Rectal smooth muscle tissue (tissue), 1 donor: ENCODE measurements around the gene TSC22D4.

ENCODE experiments used
- H3K27ac ChIP-seq: one replicate; pipeline ENCODE4 v1.7.0; 2013; ENCODE audit warnings: low read depth, low read length, inconsistent platforms
- H3K27me3 ChIP-seq: one replicate; pipeline ENCODE4 v1.7.0; 2013; ENCODE audit warnings: low read length; ENCODE audit not compliant: control insufficient read depth, insufficient read depth
- H3K36me3 ChIP-seq: one replicate; pipeline ENCODE4 v1.7.0; 2013; ENCODE audit warnings: low read length; ENCODE audit not compliant: control insufficient read depth, insufficient read depth
- H3K4me1 ChIP-seq: one replicate; pipeline ENCODE4 v1.7.0; 2013; ENCODE audit warnings: low read length; ENCODE audit not compliant: control insufficient read depth, insufficient read depth
- H3K4me3 ChIP-seq: one replicate; pipeline ENCODE4 v1.7.0; 2013; ENCODE audit warnings: low read length
- H3K9ac ChIP-seq: one replicate; pipeline ENCODE4 v1.7.0; 2013; ENCODE audit warnings: low read length

The TSC22D4 gene

GRCh38 chr7:100489824-100490223 is 10.8 kb upstream of the TSC22D4 start:
- no peak overlapping the region for H3K4me3 ChIP-seq
- no peaks in the 10 kb centered on the region for H3K36me3 ChIP-seq
- H3K27me3 ChIP-seq: no peaks in the 10 kb centered on the region
- no peaks in the 10 kb centered on the region for H3K4me1 ChIP-seq
- no peak overlapping the region for H3K9ac ChIP-seq
- no peak overlapping the region for H3K27ac ChIP-seq

GRCh38 chr7:100489121-100489520 is 10.1 kb upstream of the TSC22D4 start:
- Histone ChIP-seq H3K36me3 (no peaks in the 10 kb centered on the region), H3K27ac (no peak overlapping the region), H3K27me3 (no peaks in the 10 kb centered on the region), H3K4me1 (no peaks in the 10 kb centered on the region), H3K9ac (no peak overlapping the region), H3K4me3 (no peak overlapping the region)

DNA sequence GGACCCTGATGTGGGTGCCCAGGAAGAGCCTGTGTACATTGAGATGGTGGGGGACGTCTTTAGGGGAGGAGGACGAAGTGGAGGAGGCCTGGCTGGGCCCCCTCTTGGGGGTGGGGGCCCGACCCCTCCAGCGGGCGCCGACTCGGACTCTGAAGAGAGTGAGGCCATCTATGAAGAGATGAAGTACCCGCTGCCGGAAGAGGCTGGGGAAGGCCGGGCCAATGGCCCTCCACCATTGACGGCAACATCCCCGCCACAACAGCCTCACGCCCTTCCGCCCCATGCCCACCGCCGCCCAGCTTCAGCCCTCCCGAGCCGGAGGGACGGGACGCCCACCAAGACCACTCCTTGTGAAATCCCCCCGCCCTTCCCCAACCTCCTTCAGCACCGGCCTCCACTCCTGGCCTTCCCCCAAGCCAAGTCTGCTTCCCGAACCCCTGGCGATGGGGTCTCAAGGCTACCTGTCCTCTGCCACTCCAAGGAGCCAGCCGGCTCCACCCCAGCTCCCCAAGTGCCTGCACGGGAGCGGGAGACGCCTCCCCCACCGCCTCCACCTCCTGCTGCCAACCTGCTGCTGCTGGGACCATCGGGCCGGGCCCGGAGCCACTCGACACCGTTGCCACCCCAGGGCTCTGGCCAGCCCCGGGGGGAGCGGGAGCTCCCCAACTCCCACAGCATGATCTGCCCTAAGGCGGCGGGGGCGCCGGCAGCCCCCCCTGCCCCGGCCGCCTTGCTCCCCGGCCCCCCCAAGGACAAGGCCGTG is 9.5 kb upstream of the TSC22D4 start:
- no peaks in the 10 kb centered on the region for H3K27me3 ChIP-seq
- no peak overlapping the region for H3K27ac ChIP-seq
- no peaks in the 10 kb centered on the region for H3K4me1 ChIP-seq
- H3K36me3 ChIP-seq: no peaks in the 10 kb centered on the region
- no peak overlapping the region for H3K9ac ChIP-seq
- no peak overlapping the region for H3K4me3 ChIP-seq

DNA sequence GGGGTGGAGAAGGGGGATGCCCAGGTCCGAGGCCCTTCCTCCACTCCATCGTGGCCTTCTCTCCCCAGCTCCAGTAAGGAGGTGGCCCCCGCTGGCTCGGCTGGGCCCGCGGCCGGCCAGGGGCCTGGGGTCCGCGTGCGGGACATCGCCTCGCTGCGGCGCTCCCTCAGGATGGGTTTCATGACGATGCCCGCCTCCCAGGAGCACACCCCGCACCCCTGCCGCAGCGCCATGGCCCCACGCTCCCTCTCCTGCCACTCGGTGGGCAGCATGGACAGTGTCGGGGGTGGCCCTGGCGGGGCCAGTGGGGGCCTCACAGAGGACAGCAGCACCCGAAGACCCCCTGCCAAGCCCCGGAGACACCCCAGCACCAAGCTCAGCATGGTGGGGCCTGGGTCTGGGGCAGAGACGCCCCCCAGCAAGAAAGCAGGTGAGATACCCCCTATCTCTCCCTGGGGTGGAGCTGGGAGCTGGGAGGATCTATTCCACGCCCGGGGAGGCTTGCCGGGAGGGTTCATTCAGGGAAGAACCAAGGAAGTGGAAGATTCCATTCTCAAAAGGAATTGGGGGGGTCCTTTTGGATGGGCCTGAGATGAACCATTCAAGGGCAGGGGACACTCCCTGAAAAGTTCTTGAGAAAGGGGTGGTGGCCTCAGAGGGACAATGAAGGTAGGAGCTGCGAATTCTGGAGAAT is 7.9 kb upstream of the TSC22D4 start:
- Histone ChIP-seq H3K4me3 (no peak overlapping the region), H3K36me3 (no peaks in the 10 kb centered on the region), H3K9ac (no peak overlapping the region), H3K27ac (no peak overlapping the region), H3K27me3 (no peaks in the 10 kb centered on the region), H3K4me1 (no peaks in the 10 kb centered on the region)

DNA sequence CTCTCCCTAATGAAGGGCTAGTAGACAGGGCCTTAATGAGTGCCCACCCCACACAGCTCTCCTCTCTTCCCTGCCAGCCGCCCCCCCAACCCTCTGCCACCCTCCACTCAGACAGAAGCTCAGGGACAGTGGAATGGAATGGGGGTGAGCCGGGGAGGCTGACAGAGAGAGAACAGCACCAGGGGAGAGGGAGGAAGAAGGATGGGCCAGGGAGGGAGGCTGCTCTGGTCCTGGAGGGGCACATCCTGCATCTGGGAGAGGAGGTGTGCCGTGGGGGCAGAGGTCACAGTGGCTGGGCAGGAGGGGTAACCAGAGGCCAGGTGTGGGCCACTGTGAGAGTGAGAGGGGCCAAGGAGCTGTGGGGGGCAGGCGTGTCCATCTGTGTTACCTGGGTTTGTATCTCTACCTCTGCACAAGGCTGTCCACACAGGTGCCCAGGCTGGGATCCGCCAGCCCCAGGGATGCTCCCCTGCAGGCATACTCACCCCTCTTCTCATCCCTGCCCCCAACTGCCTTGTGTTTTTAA is 7.2 kb upstream of the TSC22D4 start:
- H3K27me3 ChIP-seq: no peaks in the 10 kb centered on the region
- H3K27ac ChIP-seq: no peak overlapping the region
- no peak overlapping the region for H3K9ac ChIP-seq
- H3K4me1 ChIP-seq: no peaks in the 10 kb centered on the region
- no peaks in the 10 kb centered on the region for H3K36me3 ChIP-seq
- H3K4me3 ChIP-seq: no peak overlapping the region

DNA sequence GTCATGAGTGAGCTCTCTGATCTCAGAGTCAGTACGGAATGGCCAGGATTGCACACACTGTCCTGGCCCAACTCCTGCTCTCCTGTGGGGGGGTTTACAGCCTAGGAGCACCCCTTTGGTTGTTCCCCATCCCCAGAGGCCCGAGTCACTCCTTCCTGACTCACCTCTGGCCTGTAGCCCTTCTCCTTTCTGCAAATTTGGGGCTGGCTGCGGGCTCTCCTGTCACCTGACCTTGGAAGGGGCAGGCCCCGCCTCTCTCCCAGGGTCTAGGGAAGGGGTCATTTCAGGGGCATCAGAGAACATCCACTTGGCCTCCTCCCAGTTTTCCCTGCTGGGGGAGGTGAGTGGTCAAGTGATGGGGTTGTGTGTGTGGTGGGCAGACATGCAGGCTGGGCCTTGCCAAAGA is 6.5 kb upstream of the TSC22D4 start:
- Histone ChIP-seq H3K27ac (no peak overlapping the region), H3K4me3 (no peak overlapping the region)

GRCh38 chr7:100484673-100485045 is 5.6 kb upstream of the TSC22D4 start:
- H3K4me3 ChIP-seq: no peak overlapping the region
- H3K27ac ChIP-seq: no peak overlapping the region
- no peaks in the 10 kb centered on the region for H3K36me3 ChIP-seq
- no peaks in the 10 kb centered on the region for H3K27me3 ChIP-seq
- no peaks in the 10 kb centered on the region for H3K4me1 ChIP-seq
- no peak overlapping the region for H3K9ac ChIP-seq

More for the DNA sequence above, 6.5 kb upstream of the TSC22D4 start:
- H3K4me1 ChIP-seq: no peaks in the 10 kb centered on the region
- H3K36me3 ChIP-seq: no peaks in the 10 kb centered on the region
- no peak overlapping the region for H3K9ac ChIP-seq
- no peaks in the 10 kb centered on the region for H3K27me3 ChIP-seq

DNA sequence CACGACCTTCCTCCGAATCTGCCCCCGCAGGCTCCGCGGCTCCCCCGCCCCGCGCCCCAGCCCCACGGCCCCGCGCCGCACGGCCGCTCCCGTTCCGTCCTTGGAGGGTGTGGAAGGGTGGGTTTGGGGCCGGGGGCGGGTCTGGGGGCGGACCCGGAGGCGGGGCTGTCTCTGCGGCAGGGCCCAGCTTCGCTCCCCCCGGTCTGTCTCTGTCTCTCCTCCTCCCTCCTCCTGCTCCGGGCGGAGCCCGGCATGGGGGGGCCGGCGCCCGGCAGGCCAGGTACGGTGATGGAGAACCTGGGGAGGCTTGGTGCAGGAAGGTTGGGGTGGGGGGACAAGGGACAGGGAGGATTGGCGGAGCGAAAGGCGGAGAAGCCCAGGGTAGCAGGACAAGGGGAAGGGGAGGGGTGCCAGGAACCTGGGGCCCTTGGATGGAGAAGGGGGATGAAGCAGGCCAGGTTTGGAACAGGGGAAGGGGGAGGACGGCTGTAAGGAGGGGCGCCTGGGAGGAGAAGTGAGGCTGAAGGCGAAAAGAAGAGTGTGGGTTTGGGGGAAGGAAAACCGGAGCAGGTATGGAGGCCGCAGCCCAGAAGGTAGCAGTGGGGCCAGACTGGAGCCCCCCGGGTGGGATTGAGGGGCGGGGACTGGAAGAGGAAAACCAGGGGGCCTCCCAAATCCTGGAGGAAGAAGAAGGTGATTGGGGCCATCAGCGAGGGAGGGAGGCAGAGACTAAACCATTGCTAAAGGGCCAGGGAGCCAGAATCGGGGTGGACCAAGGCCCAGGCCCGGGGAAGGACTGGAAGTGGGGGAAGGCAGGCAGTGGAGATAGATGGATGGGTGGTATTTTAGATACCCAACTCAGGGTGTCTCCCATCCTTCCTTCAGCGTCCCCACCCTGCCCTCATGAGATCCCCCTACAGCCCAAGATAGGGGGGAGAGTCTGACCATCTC is 5.0 kb upstream of the TSC22D4 start, which contains the start of gene NYAP1:
Gene NYAP1, plus strand, starts transcription at position 206 of the 951 bp plus-strand sequence. CDS start 1,385 bp downstream, outside the sequence.
- H3K4me3 ChIP-seq: peak within 1 kb of the TSS; percentile 51
- no peaks in the 10 kb centered on the region for H3K27me3 ChIP-seq
- no peaks in the 10 kb centered on the region for H3K36me3 ChIP-seq
- no peak within 1 kb of the TSS for H3K27ac ChIP-seq
- no peak within 1 kb of the TSS for H3K9ac ChIP-seq
- H3K4me1 ChIP-seq: peaks cover 2% of the 10 kb centered on the region

DNA sequence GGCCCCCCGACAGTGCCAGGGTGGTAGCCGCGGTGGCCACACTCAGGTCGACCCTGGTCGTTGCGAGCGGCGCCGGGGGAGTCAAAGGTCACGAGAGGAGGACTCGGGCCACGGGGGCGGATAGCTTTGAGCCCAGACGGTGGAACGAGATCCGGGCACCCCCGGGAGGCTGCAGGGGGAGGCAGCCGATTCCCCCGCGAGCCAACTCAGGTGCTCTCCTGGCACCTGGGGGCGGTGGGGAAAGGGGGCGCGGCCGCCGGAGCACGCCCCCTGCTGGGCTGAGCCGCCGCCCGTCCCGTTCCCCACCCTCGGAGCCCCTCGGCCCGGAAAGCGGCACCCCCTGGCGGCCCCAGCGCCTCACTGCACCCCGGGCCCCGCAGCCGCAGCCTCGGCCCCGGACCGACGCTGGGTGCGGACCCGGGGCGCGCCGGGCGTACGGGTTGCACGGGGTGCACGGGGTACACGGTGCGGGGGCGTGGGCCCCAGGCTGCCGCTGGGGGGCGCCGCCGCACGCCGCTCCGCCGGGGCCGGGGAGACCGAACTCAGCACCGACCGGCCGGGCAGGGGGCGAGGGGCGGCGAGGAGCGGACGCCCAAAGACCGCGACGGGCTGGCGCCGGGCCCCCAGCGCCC is 4.2 kb upstream of the TSC22D4 start:
- H3K4me3 ChIP-seq: peak overlapping the region; percentile 51
- H3K27me3 ChIP-seq: no peaks in the 10 kb centered on the region
- no peaks in the 10 kb centered on the region for H3K36me3 ChIP-seq
- H3K9ac ChIP-seq: no peak overlapping the region
- H3K27ac ChIP-seq: no peak overlapping the region
- H3K4me1 ChIP-seq: peaks cover 2% of the 10 kb centered on the region

DNA sequence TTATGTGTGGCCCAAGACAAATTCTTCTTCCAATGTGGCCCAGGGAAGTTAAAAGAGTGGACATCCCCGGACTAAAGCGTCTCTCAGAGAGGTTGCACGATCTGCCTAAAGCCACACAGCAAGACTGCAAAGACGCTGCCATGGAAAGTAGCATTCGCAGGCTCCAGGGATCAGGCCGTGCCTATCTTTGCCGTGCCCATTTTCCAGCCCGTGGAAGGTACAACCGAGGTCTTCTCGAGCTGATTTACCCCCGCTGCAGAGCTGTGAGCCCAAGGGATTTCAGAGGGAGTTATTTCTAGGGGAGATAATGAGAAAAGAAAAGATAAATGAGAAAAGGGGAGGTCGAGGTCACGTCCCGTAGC is 3.7 kb upstream of the TSC22D4 start:
- H3K36me3 ChIP-seq: no peaks in the 10 kb centered on the region
- H3K4me3 ChIP-seq: peak overlapping the region; percentile 51
- no peak overlapping the region for H3K27ac ChIP-seq
- H3K27me3 ChIP-seq: no peaks in the 10 kb centered on the region
- peaks cover 2% of the 10 kb centered on the region for H3K4me1 ChIP-seq
- no peak overlapping the region for H3K9ac ChIP-seq

- Histone ChIP-seq H3K36me3 (no peaks in the 10 kb centered on the region), H3K27ac (no peak overlapping the region), H3K4me3 (no peak overlapping the region), H3K27me3 (no peaks in the 10 kb centered on the region), H3K4me1 (peaks cover 7% of the 10 kb centered on the region), H3K9ac (no peak overlapping the region)
Observed at GRCh38 chr7:100481466-100481865, 2.5 kb upstream of the TSC22D4 start.

- H3K36me3 ChIP-seq: peaks cover 3% of the 10 kb centered on the region
- H3K27ac ChIP-seq: peak overlapping the region; percentile 95
- H3K4me1 ChIP-seq: peaks cover 14% of the 10 kb centered on the region
- H3K4me3 ChIP-seq: peak overlapping the region; percentile 97
- H3K27me3 ChIP-seq: no peaks in the 10 kb centered on the region
- H3K9ac ChIP-seq: no peak overlapping the region
Observed at GRCh38 chr7:100477871-100478267, 1.1 kb downstream of the TSC22D4 start.
